HL-60 (cell line): ENCODE results near the gene SLIT2.
A peak's percentile ranks its signal among the peaks of the same experiment; 100 is the strongest.

Experiments
- DNase-seq, 2 experiments: peaks; one replicate each; pipeline ENCODE4 v3.0.0-alpha.2; 2010 to 2020; ENCODE audit warnings: low read depth in 1 of 2, low spot score in 1 of 2
- H3K27ac ChIP-seq: fragments of 250-450 bp; sonication (Bioruptor Pico); replicated peaks from 2 replicates; pipeline ENCODE4 v1.5.1; 2020; ENCODE audit warnings: mild to moderate bottlenecking, moderate library complexity
- H3K27me3 ChIP-seq: fragments of 250-450 bp; sonication (Bioruptor Pico); 2 replicates; pipeline ENCODE4 v1.5.1; 2021; ENCODE audit warnings: mild to moderate bottlenecking, moderate library complexity; ENCODE audit not compliant: insufficient read depth, poor library complexity, severe bottlenecking
- H3K4me3 ChIP-seq: replicated peaks from 2 replicates; pipeline ENCODE4 v1.5.1; 2011; ENCODE audit warnings: mild to moderate bottlenecking, control low read depth, low read length; ENCODE audit not compliant: insufficient read depth
- GABPA ChIP-seq: IDR thresholded peaks from 2 replicates; pipeline ENCODE4 v1.6.1; 2012; ENCODE audit warnings: low read depth
- POLR2AphosphoS5 ChIP-seq: IDR thresholded peaks from 2 replicates; pipeline ENCODE4 v1.6.1; 2012; ENCODE audit warnings: low read depth
- SPI1 ChIP-seq: IDR thresholded peaks from 2 replicates; pipeline ENCODE4 v1.6.1; 2012; ENCODE audit warnings: low read depth, mild to moderate bottlenecking, borderline replicate concordance
- TF ChIP-seq, protein P1 (sequence below): IDR thresholded peaks from 2 replicates; pipeline ENCODE4 v1.6.1; 2012; ENCODE audit warnings: low read depth; ENCODE audit not compliant: insufficient replicate concordance
- TF ChIP-seq, protein P2 (sequence below): IDR thresholded peaks from one replicate; pipeline ENCODE4 v1.5.1; 2011; ENCODE audit warnings: low read length, control low read depth, inconsistent platforms; ENCODE audit not compliant: insufficient read depth

SLIT2 gene

DNA sequence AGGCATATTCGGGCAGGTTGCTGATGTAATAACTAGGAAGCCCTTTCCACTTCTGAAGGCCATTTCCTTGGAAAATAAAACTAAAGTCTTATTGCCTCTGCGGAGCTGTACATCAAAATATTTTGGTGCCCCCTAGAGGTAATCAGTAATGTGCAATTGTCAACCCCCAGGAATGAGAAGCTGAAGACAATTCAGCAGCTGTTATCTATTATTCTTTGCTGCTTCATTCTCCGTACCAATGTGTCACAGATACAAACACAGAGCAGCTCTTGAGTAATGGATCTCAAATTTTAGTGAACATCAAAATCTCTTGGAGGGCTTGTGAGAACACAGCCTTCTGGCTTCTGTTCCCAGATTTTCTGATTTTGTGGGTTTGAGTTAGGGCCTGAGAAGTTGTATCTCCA, 3.5 kb upstream of the SLIT2 start:
- no peak overlapping the region for H3K4me3 ChIP-seq
- DNase-seq, result peak in 1 of 2 experiments; percentile 14
- H3K27me3 ChIP-seq, result peaks cover 26% of the 10 kb centered on the region
- TF ChIP-seq, protein P1, sequence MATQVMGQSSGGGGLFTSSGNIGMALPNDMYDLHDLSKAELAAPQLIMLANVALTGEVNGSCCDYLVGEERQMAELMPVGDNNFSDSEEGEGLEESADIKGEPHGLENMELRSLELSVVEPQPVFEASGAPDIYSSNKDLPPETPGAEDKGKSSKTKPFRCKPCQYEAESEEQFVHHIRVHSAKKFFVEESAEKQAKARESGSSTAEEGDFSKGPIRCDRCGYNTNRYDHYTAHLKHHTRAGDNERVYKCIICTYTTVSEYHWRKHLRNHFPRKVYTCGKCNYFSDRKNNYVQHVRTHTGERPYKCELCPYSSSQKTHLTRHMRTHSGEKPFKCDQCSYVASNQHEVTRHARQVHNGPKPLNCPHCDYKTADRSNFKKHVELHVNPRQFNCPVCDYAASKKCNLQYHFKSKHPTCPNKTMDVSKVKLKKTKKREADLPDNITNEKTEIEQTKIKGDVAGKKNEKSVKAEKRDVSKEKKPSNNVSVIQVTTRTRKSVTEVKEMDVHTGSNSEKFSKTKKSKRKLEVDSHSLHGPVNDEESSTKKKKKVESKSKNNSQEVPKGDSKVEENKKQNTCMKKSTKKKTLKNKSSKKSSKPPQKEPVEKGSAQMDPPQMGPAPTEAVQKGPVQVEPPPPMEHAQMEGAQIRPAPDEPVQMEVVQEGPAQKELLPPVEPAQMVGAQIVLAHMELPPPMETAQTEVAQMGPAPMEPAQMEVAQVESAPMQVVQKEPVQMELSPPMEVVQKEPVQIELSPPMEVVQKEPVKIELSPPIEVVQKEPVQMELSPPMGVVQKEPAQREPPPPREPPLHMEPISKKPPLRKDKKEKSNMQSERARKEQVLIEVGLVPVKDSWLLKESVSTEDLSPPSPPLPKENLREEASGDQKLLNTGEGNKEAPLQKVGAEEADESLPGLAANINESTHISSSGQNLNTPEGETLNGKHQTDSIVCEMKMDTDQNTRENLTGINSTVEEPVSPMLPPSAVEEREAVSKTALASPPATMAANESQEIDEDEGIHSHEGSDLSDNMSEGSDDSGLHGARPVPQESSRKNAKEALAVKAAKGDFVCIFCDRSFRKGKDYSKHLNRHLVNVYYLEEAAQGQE, result no peak
- TF ChIP-seq, protein P2, sequence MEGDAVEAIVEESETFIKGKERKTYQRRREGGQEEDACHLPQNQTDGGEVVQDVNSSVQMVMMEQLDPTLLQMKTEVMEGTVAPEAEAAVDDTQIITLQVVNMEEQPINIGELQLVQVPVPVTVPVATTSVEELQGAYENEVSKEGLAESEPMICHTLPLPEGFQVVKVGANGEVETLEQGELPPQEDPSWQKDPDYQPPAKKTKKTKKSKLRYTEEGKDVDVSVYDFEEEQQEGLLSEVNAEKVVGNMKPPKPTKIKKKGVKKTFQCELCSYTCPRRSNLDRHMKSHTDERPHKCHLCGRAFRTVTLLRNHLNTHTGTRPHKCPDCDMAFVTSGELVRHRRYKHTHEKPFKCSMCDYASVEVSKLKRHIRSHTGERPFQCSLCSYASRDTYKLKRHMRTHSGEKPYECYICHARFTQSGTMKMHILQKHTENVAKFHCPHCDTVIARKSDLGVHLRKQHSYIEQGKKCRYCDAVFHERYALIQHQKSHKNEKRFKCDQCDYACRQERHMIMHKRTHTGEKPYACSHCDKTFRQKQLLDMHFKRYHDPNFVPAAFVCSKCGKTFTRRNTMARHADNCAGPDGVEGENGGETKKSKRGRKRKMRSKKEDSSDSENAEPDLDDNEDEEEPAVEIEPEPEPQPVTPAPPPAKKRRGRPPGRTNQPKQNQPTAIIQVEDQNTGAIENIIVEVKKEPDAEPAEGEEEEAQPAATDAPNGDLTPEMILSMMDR, result peak; percentile 47
- TF ChIP-seq POLR2AphosphoS5, result no peak
- no peak overlapping the region for H3K27ac ChIP-seq

DNA sequence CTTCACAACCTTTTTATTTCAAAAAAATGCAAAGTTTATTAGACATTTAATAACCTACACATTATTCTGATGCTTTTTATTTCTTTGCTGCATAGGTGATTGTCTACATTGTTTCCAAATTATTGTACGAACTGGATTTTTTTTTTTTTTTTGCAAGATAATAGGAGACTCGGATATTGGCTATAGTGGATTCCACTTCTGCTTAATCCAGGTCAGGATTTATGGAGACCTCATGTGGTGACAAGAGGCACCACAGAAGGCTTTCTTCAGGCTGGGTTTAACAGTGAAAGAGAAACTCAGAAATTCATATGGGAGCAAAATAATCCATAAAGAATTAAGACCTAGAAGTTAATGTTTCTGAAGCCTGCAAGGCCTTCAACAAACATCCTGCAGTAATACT, 2.4 kb upstream of the SLIT2 start:
- Histone ChIP-seq H3K27ac (no peak overlapping the region), H3K27me3 (peaks cover 37% of the 10 kb centered on the region), H3K4me3 (no peak overlapping the region)
- DNase-seq, result no peak
- TF ChIP-seq GABPA, result no peak
- peak; percentile 49; the same call in 1 of the 2 replicates for TF ChIP-seq SPI1

DNA sequence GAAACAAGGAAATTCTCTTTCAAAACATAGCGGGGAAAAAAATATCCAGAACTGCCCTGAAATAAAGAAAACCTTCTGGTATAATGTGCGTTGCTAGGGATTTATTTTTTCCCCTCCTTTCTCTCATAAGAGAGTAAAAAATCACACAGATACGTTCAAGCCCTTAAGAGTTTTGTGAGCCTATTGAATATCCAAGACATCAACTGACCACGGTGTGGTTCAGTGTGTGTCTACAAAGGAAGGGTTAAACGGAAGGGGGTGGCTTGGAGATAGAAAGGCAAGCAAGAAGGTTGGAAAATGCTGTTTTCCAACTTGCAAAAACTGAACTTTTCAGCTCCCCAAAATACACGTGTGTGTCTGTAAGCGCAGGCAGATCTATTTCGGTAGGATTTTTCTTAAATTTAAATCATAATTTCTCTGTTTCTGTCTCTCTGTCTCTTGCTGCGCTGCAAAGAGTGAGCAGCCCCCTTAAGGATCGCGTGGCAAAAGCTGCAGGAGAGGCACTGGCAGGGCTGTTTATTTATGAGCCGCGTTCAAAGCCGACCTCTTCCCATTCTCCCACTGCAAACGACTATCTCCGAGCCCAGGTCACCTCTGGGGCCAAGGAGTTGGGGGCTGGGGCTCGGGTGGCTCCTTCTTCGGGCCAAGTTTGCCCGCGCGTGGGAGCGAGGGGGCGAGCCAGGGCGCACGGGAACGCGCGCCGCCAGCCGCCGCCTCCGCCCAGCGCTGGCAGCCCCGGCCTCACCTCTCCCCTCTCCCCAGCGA, 492 bp upstream of the SLIT2 start:
- Histone ChIP-seq H3K4me3 (peak overlapping the region; percentile 42; the same call in 1 of the 2 replicates), H3K27ac (no peak overlapping the region), H3K27me3 (peaks cover 48% of the 10 kb centered on the region)
- DNase-seq, result no peak
- TF ChIP-seq POLR2AphosphoS5, result no peak
- TF ChIP-seq, protein P2, result no peak
- no peak for TF ChIP-seq GABPA
- TF ChIP-seq, protein P1, result no peak
- no peak for TF ChIP-seq SPI1

DNA sequence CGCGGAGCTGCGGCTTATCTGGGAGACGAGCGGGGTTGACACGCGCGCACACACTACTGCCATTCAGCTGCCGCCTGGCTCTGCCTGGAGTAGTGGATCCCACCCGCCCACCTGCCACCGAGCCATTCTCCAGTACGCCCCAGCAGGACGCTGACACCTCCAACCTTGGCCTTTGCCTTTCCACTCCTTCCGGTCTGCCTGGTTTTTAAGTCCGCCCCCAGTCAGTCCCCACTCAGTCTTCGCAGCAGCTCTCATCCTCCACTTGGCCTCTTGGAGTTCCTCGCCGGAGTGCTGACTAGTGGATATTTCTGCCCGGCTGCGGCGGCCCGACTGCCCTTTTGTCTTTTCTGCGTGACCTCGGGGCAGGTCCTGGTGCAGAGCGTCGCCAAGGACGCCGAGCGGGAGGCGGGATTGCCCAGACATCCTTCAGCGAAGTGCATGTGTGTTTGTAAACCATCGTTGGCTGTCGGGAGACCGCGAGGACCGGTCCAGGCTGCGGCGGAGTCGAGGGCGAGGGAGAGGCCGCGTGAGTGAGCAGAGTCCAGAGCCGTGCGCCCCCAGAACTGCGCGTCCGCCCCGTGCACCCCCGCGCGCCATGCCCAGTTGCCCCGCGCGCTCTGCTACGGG, 1.1 kb downstream of the SLIT2 start:
- DNase-seq, result no peak
- peak overlapping the region; percentile 42 for H3K4me3 ChIP-seq
- TF ChIP-seq POLR2AphosphoS5, result no peak
- TF ChIP-seq, protein P1, result no peak
- no peak for TF ChIP-seq SPI1
- no peak for TF ChIP-seq GABPA
- TF ChIP-seq, protein P2, result no peak
- peaks cover 54% of the 10 kb centered on the region for H3K27me3 ChIP-seq
- no peak overlapping the region for H3K27ac ChIP-seq
